Activated CD8-positive, alpha-beta T cell treated with anti-CD3 and anti-CD28 coated beads for 36 hours (primary cell): ENCODE measurements around the gene PLLP. TPM values are rescaled to one million over a fixed set of nuclear protein-coding genes. Genes with fewer than 3 reads are reported as not detected.
"Not testable (repeated sequence)": the region's sequence is repeated elsewhere in the genome, so short reads cannot be mapped to it uniquely, and the experiment has no call there.

Source experiments
- ATAC-seq: fragments of 200-7000 bp; cut with Tn5 transposase; one replicate; pipeline ENCODE4 v1.10.0; 2021; ENCODE audit warnings: mild to moderate bottlenecking, moderate library complexity
- CTCF ChIA-PET: fragments of 350-600 bp; sonication (Branson Sonifier 250); formaldehyde crosslinking; loops from one replicate; lab custom pipeline; 2021; ENCODE audit warnings: antibody characterized with exemption; lab: Charles Lee
- POLR2A ChIA-PET: fragments of 350-600 bp; sonication (Branson Sonifier 250); formaldehyde crosslinking; loops from one replicate; lab custom pipeline; 2021; ENCODE audit warnings: antibody characterized with exemption; lab: Charles Lee
- DNase-seq: peaks from one replicate; pipeline ENCODE4 v3.0.0-alpha.2; 2020
- H3K27ac Mint-ChIP-seq: one replicate; pipeline ENCODE4 v1.8.0; 2021; ENCODE audit warnings: mild to moderate bottlenecking, mixed read lengths
- H3K27me3 Mint-ChIP-seq: one replicate; pipeline ENCODE4 v1.8.0; 2021; ENCODE audit warnings: mixed read lengths
- H3K36me3 Mint-ChIP-seq: one replicate; pipeline ENCODE4 v1.8.0; 2021; ENCODE audit warnings: low read depth, mixed read lengths
- H3K4me1 Mint-ChIP-seq: one replicate; pipeline ENCODE4 v1.8.0; 2021; ENCODE audit warnings: low read depth, mixed read lengths
- H3K4me3 Mint-ChIP-seq: one replicate; pipeline ENCODE4 v1.8.0; 2021; ENCODE audit warnings: mild to moderate bottlenecking, moderate library complexity, mixed read lengths
- H3K9me3 Mint-ChIP-seq: one replicate; pipeline ENCODE4 v1.8.0; 2021; ENCODE audit warnings: mixed read lengths
- CTCF ChIP-seq: fragments of 200-600 bp; IDR thresholded peaks from one replicate; pipeline ENCODE4 v1.8.0; 2022; ENCODE audit warnings: antibody characterized with exemption, mild to moderate bottlenecking
- intact Hi-C: fragments of 100-400 bp; cut with micrococcal nuclease; formaldehyde crosslinking; loops from one replicate; pipeline ENCODE4 v1.10.0; 2022
- total RNA-seq, 2 experiments: library from RNA; stranded (reverse); gene quantifications; one replicate each; pipeline ENCODE4 v1.2.3, GENCODE V29; 2021

PLLP gene
- total RNA-seq, 2 experiments from 2014 or later, result 0.51 to 0.65 TPM

DNA sequence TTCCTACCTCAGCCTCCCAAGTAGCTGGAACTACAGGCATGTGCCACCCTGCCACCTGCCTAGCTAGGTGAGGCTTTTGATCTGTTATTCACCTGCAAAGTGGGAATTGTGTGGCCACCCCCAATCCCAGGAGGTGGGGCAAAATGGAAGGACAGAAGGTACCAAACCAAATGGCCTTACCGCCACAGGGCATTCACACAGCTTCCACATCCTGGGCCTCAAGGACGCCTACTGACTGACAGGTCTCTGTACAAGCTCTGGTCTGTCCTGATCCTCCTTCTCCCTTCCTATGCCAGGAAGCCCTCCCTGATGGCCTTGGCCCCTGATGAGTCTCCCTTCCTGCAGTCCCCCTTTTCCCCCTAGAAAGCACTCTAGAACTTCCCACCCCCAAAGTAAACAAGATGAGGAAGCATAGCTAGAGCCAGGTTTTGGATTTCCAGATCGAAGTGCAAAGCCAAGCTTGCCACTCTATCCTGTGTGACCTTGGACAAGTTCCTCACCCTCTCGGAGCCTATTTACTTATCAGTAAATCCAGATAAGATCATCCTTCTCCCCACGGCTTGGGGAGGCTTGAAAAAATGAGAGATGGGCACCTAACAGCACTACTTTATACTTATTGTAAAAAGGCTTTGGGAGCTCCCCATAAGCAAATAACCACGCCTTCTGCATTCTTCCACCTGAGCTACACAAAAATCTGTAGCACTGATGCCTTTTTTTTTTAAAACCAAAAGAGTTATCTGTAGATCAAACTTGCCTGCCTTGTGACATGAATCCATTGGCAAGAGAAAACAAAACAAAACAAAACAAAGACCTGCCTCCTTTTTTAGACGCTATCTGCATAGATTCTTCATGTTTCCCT lies 4.5 kb downstream of the PLLP start:
- Mint-ChIP-seq H3K36me3 (no peaks in the 10 kb centered on the region), H3K27ac (no peak overlapping the region), H3K4me3 (no peak overlapping the region), H3K4me1 (peaks cover 26% of the 10 kb centered on the region), H3K27me3 (peaks cover 9% of the 10 kb centered on the region), H3K9me3 (no peaks in the 10 kb centered on the region)
- POLR2A ChIA-PET, result interaction anchor here (1.7 kb wide), 1 partner anchor 167 kb away, joined by 6 read pairs; the partner anchor contains the start of genes CIAPIN1 and COQ9
- DNase-seq (no peak), ATAC-seq (no peak)
- intact Hi-C loops, result no loop called here
- CTCF ChIA-PET, result interaction anchor here (0.8 to 1.3 kb wide), 3 partner anchors 17 to 30 kb away, joined by 3 to 4 read pairs (median 3); no protein-coding TSS in a partner anchor
- TF ChIP-seq CTCF, result no peak

DNA sequence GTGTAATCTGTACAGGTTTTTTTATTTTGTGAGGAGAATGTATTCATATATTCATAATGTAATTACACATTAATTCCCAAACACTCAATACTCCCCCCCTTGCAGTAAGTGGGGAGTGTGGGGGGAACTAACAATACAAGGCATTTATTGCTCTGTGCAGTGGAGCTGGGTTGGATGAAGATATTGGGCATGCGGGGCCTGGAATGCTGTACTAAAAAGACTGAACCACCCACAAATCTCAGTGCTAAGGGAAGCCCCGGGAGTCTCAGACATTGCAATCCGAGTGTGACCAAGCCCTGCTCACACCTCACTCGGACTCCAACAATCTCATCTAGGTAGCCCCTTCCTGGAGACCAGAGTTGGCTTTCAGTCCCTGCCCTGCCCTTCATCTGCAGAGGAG lies 6.0 kb downstream of the PLLP start:
- no peak overlapping the region for H3K4me3 Mint-ChIP-seq
- CTCF ChIA-PET, result interaction anchor here (1.2 kb wide), 1 partner anchor 22 kb away, joined by 3 read pairs; no protein-coding TSS in a partner anchor
- peaks cover 20% of the 10 kb centered on the region for H3K4me1 Mint-ChIP-seq
- TF ChIP-seq CTCF, result no peak
- intact Hi-C loops, result no loop called here
- DNase-seq (no peak), ATAC-seq (no peak)
- POLR2A ChIA-PET, result interaction anchor here (1.0 kb wide), 1 partner anchor 183 kb away, joined by 3 read pairs; no protein-coding TSS in a partner anchor
- H3K27ac Mint-ChIP-seq, result no peak overlapping the region
- H3K27me3 Mint-ChIP-seq, result peaks cover 4% of the 10 kb centered on the region
- H3K36me3 Mint-ChIP-seq, result no peaks in the 10 kb centered on the region
- no peaks in the 10 kb centered on the region for H3K9me3 Mint-ChIP-seq

DNA sequence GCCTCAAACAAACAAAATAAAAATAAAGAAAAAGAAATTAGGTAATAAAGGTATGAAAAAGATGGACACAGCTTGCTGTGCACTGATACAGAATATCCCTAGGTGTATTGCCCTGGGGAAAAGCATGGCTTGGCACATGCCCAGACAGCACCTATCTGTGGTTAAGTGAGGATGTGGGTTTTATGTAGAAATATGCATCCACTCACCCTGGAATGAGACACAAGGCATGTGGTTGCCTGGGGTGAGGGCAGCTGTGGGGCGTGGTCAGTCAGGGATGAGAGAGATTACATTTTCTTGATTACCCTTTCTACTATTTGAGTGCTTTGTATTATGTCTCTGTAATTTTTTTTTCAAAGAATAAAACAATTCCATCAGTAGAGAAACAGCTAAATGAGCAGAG lies 6.9 kb downstream of the PLLP start:
- DNase-seq, result peak; percentile 83
- ChIA-PET POLR2A (interaction anchor here (0.7 to 1.2 kb wide), 2 partner anchors 12 to 21 kb away, joined by 3 read pairs; no protein-coding TSS in a partner anchor), CTCF (interaction anchor here (0.9 to 1.1 kb wide), 2 partner anchors 22 to 141 kb away, joined by 3 to 5 read pairs; no protein-coding TSS in a partner anchor)
- TF ChIP-seq CTCF, result no peak
- H3K27ac Mint-ChIP-seq, result no peak overlapping the region
- ATAC-seq, result peak; percentile 95
- H3K27me3 Mint-ChIP-seq, result peaks cover 1% of the 10 kb centered on the region
- H3K4me1 Mint-ChIP-seq, result peaks cover 20% of the 10 kb centered on the region
- no peaks in the 10 kb centered on the region for H3K36me3 Mint-ChIP-seq
- H3K9me3 Mint-ChIP-seq, result no peaks in the 10 kb centered on the region
- intact Hi-C loops, result no loop called here
- no peak overlapping the region for H3K4me3 Mint-ChIP-seq

- intact Hi-C loops, result no loop called here
Observed at GRCh38 chr16:57276596-57276995, 7.9 kb downstream of the PLLP start.

GRCh38 chr16:57275946-57276345 lies 8.5 kb downstream of the PLLP start:
- POLR2A ChIA-PET, H3K36me3 Mint-ChIP-seq, intact Hi-C loops, H3K4me3 Mint-ChIP-seq, H3K27ac Mint-ChIP-seq, H3K27me3 Mint-ChIP-seq, DNase-seq, ATAC-seq, H3K9me3 Mint-ChIP-seq: not testable (repeated sequence)
- H3K4me1 Mint-ChIP-seq, result peaks cover 20% of the 10 kb centered on the region
- CTCF ChIA-PET, result interaction anchor here (1.7 kb wide), 1 partner anchor 24 kb away, joined by 5 read pairs; no protein-coding TSS in a partner anchor

More at GRCh38 chr16:57276596-57276995, 7.9 kb downstream of the PLLP start:
- CTCF ChIA-PET, result interaction anchor here (0.9 kb wide), 1 partner anchor 142 kb away, joined by 5 read pairs; no protein-coding TSS in a partner anchor
- no peaks in the 10 kb centered on the region for H3K36me3 Mint-ChIP-seq
- no peak overlapping the region for H3K4me3 Mint-ChIP-seq
- H3K27me3 Mint-ChIP-seq, result no peaks in the 10 kb centered on the region
- POLR2A ChIA-PET, result interaction anchor here (1.2 kb wide), 1 partner anchor 11 kb away, joined by 3 read pairs; no protein-coding TSS in a partner anchor
- peaks cover 20% of the 10 kb centered on the region for H3K4me1 Mint-ChIP-seq
- DNase-seq (no peak), ATAC-seq (no peak)
- TF ChIP-seq CTCF, result no peak
- no peaks in the 10 kb centered on the region for H3K9me3 Mint-ChIP-seq
- no peak overlapping the region for H3K27ac Mint-ChIP-seq
